ENCODE results near the gene XCL2.

DNA sequence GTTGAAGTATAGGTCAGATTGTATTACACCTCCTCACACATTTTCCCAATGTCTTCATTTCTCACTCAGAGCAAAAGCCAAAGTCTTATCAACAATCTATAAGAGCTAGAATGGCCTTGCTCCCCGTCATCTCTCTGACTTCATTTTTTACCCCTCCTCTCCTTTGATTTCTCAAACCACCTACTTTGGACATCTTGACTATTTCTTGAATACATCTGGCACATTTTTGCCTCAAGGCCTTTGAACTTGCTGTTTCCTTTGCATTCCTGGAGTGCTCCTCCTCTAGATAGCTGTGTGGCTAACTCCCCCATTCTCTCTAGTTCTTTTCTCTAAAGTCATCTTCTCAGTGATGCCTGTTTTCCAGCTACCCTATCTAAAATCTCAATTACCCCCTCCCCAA, 7.2 kb upstream of the XCL2 start:
- TF ChIP-seq POLR2A (IDR thresholded peaks at IDR 0.05), result no peak
- TF ChIP-seq, protein P1, sequence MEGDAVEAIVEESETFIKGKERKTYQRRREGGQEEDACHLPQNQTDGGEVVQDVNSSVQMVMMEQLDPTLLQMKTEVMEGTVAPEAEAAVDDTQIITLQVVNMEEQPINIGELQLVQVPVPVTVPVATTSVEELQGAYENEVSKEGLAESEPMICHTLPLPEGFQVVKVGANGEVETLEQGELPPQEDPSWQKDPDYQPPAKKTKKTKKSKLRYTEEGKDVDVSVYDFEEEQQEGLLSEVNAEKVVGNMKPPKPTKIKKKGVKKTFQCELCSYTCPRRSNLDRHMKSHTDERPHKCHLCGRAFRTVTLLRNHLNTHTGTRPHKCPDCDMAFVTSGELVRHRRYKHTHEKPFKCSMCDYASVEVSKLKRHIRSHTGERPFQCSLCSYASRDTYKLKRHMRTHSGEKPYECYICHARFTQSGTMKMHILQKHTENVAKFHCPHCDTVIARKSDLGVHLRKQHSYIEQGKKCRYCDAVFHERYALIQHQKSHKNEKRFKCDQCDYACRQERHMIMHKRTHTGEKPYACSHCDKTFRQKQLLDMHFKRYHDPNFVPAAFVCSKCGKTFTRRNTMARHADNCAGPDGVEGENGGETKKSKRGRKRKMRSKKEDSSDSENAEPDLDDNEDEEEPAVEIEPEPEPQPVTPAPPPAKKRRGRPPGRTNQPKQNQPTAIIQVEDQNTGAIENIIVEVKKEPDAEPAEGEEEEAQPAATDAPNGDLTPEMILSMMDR (IDR thresholded peaks at IDR 0.05), result no peak
